Activated CD4-positive, alpha-beta T cell treated with anti-CD3 and anti-CD28 coated beads for 4 hours (primary cell): ENCODE measurements around the gene STRBP.
A peak's percentile ranks its signal among the peaks of the same experiment; 100 is the strongest.
"Not testable (repeated sequence)": the region's sequence is repeated elsewhere in the genome, so short reads cannot be mapped to it uniquely, and the experiment has no call there.

Experiments
- DNase-seq, 2 donors: peaks; one replicate each; pipeline ENCODE4 v3.0.0-alpha.2; 2020

Gene STRBP

DNA sequence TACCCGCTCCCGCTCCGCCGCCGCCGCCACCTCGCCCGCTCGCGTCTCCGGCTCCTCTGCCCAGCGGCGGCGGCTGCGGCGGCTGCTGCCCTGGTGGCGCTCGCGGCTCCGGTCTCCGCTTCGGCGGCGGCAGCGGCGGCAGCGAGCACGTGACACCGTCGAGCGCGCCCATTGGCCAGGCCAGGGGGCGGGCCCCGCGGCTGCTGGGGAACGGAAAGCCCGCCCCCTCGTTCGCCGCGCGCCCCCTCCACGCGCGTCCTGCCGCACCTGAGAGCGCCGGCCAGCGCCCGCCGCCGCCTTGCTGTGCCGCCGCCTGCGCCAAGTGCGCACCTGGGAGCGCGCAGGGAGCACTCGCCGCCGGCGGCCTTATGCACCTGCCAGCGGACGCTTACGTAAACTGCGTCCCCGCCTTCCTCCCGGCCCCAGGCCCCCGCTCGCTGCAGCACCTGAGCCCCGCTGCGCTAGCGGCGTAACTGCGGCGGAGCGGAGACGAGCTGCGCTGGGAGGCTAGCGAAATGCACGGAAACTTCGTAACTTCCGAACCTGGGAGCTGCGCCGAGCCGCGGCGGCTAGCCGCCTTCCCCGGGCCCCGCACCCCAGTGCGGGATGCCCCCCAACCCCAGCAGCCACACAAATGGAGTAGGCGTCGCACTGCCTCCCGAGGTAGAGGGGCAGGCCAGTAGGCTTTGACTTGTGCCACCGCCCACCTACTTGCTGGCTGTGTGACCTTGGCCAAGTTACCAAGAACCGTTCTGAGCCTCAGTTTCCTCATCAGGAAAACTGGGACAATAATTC lies at the start of gene STRBP:
STRBP (minus strand) TSS at position 122 of the 795 bp plus-strand sequence. CDS start 84,452 bp downstream, outside the sequence.
- DNase-seq = peak; percentile 91 to 94

- no peak for DNase-seq
Observed at GRCh38 chr9:123316053-123316718, 47.8 kb upstream of the STRBP start.

DNA sequence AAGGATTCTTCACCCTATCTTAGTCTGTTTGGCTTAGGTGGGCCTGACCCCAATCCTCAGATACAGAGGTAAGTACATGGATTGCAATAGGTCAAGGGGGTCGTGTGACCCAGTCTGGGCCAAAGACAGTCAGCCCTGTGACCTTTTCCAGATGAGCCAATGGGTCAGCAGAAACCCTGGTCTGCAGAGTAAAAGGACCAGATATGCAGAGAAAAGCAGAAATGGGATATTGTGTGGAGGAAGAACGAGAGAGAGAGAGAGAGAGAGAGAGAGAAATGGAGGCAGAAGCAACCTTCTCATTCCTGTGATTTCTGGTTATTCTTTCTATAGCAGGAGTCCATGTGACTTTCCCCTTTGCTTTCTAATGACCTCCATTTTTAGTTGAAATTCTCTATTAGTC lies 47.2 kb upstream of the STRBP start:
- no peak for DNase-seq

DNA sequence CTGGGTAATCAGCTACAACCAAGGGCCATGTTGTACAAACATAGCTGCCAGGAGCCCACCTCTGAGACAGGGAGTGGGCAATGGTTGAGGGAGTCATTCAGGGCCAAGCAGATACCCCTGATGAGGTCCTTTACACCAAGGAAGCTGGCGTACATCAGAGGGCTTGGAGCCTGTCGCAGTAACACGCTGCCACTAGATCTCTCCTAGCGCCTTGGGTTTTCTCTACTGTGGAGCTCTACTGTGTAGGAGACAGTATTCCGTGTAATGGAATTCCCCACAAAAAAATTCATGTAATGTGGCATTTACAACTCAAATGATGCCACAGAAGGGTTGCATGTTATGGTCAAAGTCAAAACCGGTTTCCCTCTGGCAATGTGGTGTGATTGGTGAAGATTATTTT lies 46.2 kb upstream of the STRBP start:
- DNase-seq = no peak

DNA sequence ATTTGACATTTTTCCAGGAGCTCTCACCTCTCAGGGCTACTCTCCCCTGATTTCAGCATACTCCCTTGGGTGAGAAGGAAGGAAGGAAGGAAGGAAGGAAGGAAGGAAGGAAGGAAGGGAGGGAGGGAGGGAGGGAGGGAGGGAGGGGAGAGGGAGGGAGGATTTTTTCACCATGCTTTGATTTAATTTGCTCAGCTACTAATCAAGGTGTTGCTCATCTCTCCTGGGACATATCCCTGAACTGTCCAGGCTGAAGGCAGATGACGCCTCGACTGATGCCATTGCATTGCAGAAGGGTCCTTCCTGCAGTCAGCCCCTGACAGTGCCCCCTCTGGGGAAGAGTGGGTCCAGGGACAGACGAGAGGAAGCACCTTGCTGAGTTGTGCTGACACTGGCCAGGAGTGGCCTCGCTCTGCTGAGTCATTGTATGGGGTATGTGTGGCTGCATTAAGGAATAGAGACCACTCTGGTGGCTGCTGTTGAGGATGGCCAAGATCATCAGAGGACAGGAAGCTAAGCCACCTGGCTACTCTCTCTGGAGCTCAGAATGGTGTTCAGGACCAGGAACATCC lies 44.0 kb upstream of the STRBP start:
- DNase-seq = no peak

GRCh38 chr9:123311250-123311752 lies 42.9 kb upstream of the STRBP start:
- DNase-seq = no peak

DNA sequence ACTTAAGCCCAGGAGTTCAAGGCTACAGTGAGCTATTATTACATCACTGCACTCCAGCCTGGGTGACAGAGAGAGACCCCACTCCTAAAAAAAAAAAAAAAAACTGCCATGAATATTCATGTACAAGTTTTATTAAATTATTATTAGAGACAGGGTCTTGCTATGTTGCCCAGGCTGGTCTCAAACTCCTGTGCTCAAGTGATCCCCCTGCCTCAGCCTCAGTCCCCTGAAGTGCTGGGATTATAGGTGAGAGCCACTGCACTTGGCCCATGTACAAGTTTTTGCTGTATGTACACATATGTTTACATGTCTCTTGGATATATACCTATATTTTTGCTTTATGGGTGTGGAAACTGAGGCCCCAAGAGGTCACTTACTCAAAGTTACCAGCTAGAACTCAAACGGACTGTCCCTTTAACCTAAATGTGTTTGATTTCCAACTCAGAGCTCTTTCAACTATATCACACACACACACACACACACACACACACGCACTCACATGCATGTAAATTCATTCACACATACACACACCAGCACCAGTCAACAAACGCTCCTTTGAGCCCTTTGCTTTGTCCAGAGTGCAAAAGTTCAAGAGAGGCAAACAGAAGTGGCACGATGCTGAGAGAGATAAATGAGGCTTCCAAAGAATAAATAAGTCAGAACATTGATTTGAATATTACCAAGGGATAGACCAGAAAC lies 42.3 kb upstream of the STRBP start:
- no peak for DNase-seq

DNA sequence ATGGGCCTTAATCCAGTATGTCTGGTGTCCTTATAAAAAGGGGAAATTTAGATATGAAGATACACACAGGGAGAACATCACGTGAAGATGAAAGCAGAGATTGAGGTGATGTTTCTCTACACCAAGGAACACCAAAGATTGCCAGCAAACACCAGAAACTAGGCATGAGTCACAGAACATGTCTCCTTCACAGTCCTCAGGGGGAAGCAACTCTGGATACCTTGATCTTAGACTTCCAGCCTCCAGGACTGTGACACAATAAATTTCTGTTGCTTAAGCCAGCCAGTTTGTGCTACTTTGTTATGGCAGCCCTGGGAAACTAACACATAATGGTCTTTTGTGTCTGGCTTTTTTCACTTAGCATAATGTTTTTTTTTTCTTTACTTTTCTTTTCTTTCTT lies 41.2 kb upstream of the STRBP start:
- no peak for DNase-seq

- DNase-seq = no peak
Observed at GRCh38 chr9:123305879-123306278, 37.5 kb upstream of the STRBP start.

- no peak for DNase-seq
Observed at GRCh38 chr9:123304340-123304691, 35.9 kb upstream of the STRBP start.

- no peak for DNase-seq
Observed at GRCh38 chr9:123302348-123303214, 34.2 kb upstream of the STRBP start.

- DNase-seq = not testable (repeated sequence)
Observed at GRCh38 chr9:123301936-123302335, 33.5 kb upstream of the STRBP start.

DNA sequence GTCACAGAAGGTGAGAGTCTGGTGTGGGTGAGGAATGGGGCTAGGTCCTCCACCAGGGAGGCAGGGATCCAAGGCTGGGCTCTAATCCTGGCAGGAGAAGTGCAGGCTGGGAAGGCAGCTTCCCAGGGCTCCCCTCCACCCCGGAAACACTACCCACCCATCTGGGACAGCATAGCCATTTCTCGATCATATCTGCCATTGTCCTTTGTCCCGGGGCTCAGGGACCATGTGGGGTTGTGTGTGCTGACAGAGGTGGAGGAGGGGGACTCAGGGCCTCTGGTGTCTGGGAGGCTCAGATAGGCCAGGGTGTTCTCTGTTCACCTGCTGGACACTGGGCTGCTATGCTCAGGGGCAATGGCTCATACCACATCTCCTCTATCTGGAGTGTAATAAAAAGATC lies 32.2 kb upstream of the STRBP start:
- no peak for DNase-seq

DNA sequence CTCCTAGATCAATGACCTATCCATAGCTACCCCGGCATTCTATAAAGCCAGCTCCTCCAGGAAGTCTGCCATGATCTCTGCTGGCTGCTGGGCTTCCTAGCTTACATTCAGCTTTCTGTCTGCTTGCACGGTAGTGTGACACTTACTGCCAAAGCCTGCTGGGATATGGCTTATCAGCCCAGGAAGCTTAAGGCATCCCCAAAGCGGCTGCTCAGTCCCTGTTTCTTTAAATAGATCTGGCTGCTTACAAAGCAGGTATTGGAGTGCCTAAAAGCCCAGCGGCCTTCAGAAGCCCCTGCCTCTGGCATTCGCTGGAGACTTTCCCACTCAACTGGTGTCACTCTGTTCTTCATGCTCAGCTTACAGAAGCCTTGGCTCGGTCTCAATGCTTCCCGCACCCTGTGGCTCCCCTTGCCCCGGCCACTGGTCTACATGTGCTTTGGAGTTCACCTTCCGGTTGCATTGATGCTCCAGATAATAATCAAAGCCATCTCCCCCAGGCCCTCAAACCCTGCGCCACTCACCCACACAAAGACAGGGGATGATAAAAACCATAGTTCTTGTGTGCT lies 31.3 kb upstream of the STRBP start:
- DNase-seq = no peak

DNA sequence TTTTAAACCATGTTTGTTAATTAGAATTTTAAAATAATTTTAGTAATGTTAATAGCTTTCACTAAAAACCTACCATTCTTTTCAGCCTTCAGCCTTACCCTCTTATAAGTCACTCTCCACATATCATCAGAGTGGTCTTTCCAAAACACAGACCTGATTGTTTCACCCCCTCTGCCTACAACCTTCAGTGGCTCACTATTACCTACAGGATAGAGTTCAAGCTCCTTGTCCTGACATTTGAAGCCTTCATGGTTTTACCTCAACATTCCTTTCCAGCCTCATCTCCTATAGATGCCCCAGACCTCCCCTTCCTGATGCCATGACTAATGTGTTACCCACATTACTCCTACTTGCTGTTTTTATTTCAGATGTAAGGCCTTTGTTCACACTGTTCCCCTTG lies 27.8 kb upstream of the STRBP start:
- no peak for DNase-seq

DNA sequence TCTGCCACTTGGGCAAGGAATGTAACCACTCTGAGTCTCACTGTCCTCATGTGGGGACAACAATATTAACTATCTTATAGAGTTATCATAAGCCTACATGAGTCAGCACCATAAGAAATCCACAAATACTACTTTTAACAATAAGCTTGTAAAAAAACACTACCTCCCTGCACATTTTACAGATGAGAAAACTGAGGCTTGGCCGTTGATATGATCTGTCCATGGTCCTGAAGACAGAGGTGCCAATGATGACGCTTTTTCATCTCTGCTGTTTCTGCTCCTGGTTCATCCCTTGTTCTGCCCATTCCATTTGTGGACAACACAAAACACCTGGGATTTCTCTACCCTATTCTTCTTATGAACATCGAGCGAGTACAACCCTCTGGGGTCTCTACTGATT lies 23.4 kb upstream of the STRBP start:
- DNase-seq = no peak

GRCh38 chr9:123290764-123291163 lies 22.4 kb upstream of the STRBP start:
- DNase-seq = no peak

GRCh38 chr9:123287639-123288038 lies 19.3 kb upstream of the STRBP start:
- DNase-seq = no peak

DNA sequence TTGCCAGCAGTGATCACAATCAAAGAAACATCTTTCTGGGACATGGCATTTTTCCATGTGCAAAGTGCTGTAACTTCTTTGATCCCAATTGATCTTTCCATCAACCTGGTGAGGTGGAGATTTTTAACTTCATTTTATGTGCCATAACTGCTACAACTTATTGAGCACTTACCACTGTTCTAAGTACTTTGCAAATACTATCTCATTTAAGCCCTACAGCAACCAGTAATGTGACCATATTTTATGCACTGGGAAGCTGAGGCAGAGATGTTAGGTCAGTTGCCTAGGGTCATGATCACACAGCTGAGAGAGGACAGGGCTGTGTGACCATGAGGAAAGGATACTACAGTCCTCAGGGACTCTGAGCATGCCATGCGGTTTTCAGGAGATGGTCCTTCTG lies 17.9 kb upstream of the STRBP start:
- DNase-seq = no peak

- no peak for DNase-seq
Observed at GRCh38 chr9:123284656-123285055, 16.3 kb upstream of the STRBP start.

DNA sequence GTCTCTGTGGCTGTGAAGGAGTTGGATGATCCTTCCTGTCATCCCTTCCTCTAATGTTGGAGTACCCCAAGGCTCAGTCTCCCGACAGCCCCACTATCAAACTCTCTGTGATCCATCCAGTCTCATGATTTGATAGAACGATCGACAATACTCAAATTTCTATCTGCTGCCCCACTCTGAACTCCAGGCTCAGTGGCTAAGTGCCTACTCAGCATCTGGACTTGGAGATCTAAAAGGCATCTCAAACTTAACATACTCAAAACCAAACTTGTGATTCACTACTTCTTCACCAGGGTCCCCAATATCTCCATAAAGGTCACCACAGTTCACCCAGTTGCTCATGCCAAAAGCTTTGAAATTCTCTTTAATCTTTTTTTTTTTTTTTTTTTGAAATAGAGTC lies 15.1 kb upstream of the STRBP start:
- no peak for DNase-seq

DNA sequence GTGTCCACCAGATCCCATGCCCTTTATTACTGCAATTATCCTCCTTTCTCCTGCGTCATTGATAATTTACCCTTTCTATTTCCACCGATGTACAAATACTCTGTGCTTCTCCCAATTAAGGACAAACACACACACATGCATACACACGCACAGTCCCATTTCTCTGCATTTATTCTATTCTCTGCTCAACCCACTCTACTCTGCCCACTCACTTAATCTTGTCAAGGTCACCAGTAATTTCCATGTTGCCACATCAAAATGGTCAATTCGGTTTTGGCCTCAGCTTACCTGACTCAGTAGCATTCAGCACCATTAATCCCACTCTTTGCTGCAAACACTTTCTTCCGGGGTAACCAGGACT lies 14.6 kb upstream of the STRBP start:
- DNase-seq = no peak
